Neuronal stem cell (in vitro differentiated cells): ENCODE data around the gene UBE2E3.

Source experiments
- DNase-seq: peaks from one replicate; pipeline ENCODE4 v3.0.0-alpha.2; 2013; ENCODE audit warnings: low spot score
- H2AFZ ChIP-seq: one replicate; pipeline ENCODE4 v1.6.1; 2013; ENCODE audit warnings: mild to moderate bottlenecking, low read length, inconsistent platforms
- H2AK5ac ChIP-seq: 2 replicates; pipeline ENCODE4 v1.6.1; 2013; ENCODE audit warnings: low read depth, mild to moderate bottlenecking, inconsistent platforms, low read length, moderate library complexity, mixed read lengths
- H2BK120ac ChIP-seq: 2 replicates; pipeline ENCODE4 v1.6.1; 2013; ENCODE audit warnings: low read depth, mild to moderate bottlenecking, inconsistent platforms, low read length, moderate library complexity, mixed read lengths
- H2BK12ac ChIP-seq: one replicate; pipeline ENCODE4 v1.6.1; 2013; ENCODE audit warnings: low read length, inconsistent platforms
- H2BK15ac ChIP-seq: 2 replicates; pipeline ENCODE4 v1.6.1; 2013; ENCODE audit warnings: mild to moderate bottlenecking, low read length, inconsistent platforms, mixed read lengths
- H2BK5ac ChIP-seq: one replicate; pipeline ENCODE4 v1.6.1; 2013; ENCODE audit warnings: inconsistent platforms, mild to moderate bottlenecking, low read length, moderate library complexity
- H3K14ac ChIP-seq: one replicate; pipeline ENCODE4 v1.6.1; 2013; ENCODE audit warnings: low read length, inconsistent platforms
- H3K18ac ChIP-seq: 2 replicates; pipeline ENCODE4 v1.6.1; 2013; ENCODE audit warnings: low read length, inconsistent platforms
- H3K23ac ChIP-seq: 2 replicates; pipeline ENCODE4 v1.6.1; 2013; ENCODE audit warnings: low read depth, mild to moderate bottlenecking, mixed read lengths, low read length, inconsistent platforms; ENCODE audit not compliant: poor library complexity
- H3K27ac ChIP-seq: replicated peaks from 3 replicates; pipeline ENCODE4 v1.5.1; 2013; ENCODE audit warnings: low read length, inconsistent platforms
- H3K27me3 ChIP-seq, 3 experiments: 2 replicates each; pipeline ENCODE4 v1.6.1; 2013; ENCODE audit warnings: low read length in 3 of 3, mild to moderate bottlenecking in 2 of 3, inconsistent platforms in 1 of 3, low read depth in 1 of 3, mixed read lengths in 1 of 3, moderate library complexity in 1 of 3; ENCODE audit not compliant: control insufficient read depth in 3 of 3, insufficient read depth in 3 of 3
- H3K36me3 ChIP-seq, 2 donors: replicated peaks in 1 of 2; 2 replicates each; pipeline ENCODE4 v1.6.1; 2013; ENCODE audit warnings: low read length in 2 of 2; ENCODE audit not compliant: control insufficient read depth in 2 of 2, insufficient read depth in 2 of 2
- H3K4ac ChIP-seq: 2 replicates; pipeline ENCODE4 v1.6.1; 2013; ENCODE audit warnings: inconsistent platforms, mild to moderate bottlenecking, low read length, moderate library complexity
- H3K4me1 ChIP-seq, 2 donors: 1 replicate in 1 of 2; 2 replicates in 1 of 2; pipeline ENCODE4 v1.6.1; 2013; ENCODE audit warnings: low read length in 2 of 2, low read depth in 1 of 2; ENCODE audit not compliant: control insufficient read depth in 2 of 2, insufficient read depth in 1 of 2
- H3K4me2 ChIP-seq: one replicate; pipeline ENCODE4 v1.6.1; 2013; ENCODE audit warnings: mild to moderate bottlenecking, low read length, inconsistent platforms; ENCODE audit not compliant: insufficient read depth, poor library complexity, severe bottlenecking
- H3K4me3 ChIP-seq, 2 donors: 2 replicates each; pipeline ENCODE4 v1.5.1; 2013; ENCODE audit warnings: low read length in 2 of 2, mild to moderate bottlenecking in 2 of 2, inconsistent platforms in 1 of 2, moderate library complexity in 1 of 2
- H3K79me1 ChIP-seq: one replicate; pipeline ENCODE4 v1.6.1; 2013; ENCODE audit warnings: low read depth, mild to moderate bottlenecking, inconsistent platforms, low read length, moderate library complexity
- H3K9ac ChIP-seq: one replicate; pipeline ENCODE4 v1.6.1; 2013; ENCODE audit warnings: mild to moderate bottlenecking, low read depth, low read length, inconsistent platforms; ENCODE audit not compliant: poor library complexity
- H3K9me3 ChIP-seq, 2 donors: replicated peaks in 1 of 2; 2 replicates each; pipeline versions ENCODE3 to v1.6.1; 2013; ENCODE audit warnings: low read length in 2 of 2, mild to moderate bottlenecking in 2 of 2, inconsistent platforms in 1 of 2, low read depth in 1 of 2, mixed read lengths in 1 of 2, moderate library complexity in 1 of 2; ENCODE audit not compliant: control insufficient read depth in 2 of 2, insufficient read depth in 1 of 2
- H4K8ac ChIP-seq: one replicate; pipeline ENCODE4 v1.6.1; 2013; ENCODE audit warnings: low read depth, mild to moderate bottlenecking, inconsistent platforms, low read length, moderate library complexity
- H4K91ac ChIP-seq: one replicate; pipeline ENCODE4 v1.6.1; 2013; ENCODE audit warnings: low read length, low read depth, mild to moderate bottlenecking, inconsistent platforms; ENCODE audit not compliant: poor library complexity
- WGBS, 2 donors: extraction: QIAGEN DNeasy Blood & Tissue Kit; methylation state at CpG; one replicate each; pipeline ENCODE4 v1.1.7; 2013; ENCODE audit warnings: missing lambda C conversion rate in 2 of 2, mixed read lengths in 1 of 2; ENCODE audit not compliant: insufficient read length in 2 of 2, insufficient replicate concordance in 1 of 2; ENCODE audit errors: extremely low coverage in 2 of 2; 5-methylcytosine and 5-hydroxymethylcytosine counted together

Gene UBE2E3

GRCh38 chr2:181104512-181105115 is 124.2 kb downstream of the UBE2E3 start:
- no peak overlapping the region for H3K27ac ChIP-seq
- H3K9ac ChIP-seq, result no peak overlapping the region
- no peak overlapping the region for H4K91ac ChIP-seq
- no peak overlapping the region for H3K4ac ChIP-seq
- H3K79me1 ChIP-seq, result no peaks in the 10 kb centered on the region
- no peak overlapping the region for H2BK5ac ChIP-seq
- H2AFZ ChIP-seq, result peak overlapping the region; percentile 45
- DNase-seq, result peak; percentile 24
- H3K14ac ChIP-seq, result no peak overlapping the region
- no peak overlapping the region for H4K8ac ChIP-seq
- no peak overlapping the region for H2BK12ac ChIP-seq
- H3K36me3 ChIP-seq, result no peaks in the 10 kb centered on the region
- H3K4me1 ChIP-seq, result peaks cover 2 to 10% of the 10 kb centered on the region in 2 donors
- H3K4me2 ChIP-seq, result no peak overlapping the region
- H2AK5ac ChIP-seq, result no peak overlapping the region
- H3K23ac ChIP-seq, result no peak overlapping the region
- no peak overlapping the region for H2BK120ac ChIP-seq
- H3K27me3 ChIP-seq, result no peaks in the 10 kb centered on the region
- no peaks in the 10 kb centered on the region for H3K9me3 ChIP-seq
- no peak overlapping the region for H3K4me3 ChIP-seq
- H2BK15ac ChIP-seq, result no peak overlapping the region
- no CpG with 5 or more reads among the region's 7 CpGs for whole genome bisulfite sequencing, 2 donors
- no peak overlapping the region for H3K18ac ChIP-seq

- Histone ChIP-seq H3K18ac (no peak overlapping the region), H2BK5ac (no peak overlapping the region), H2BK120ac (no peak overlapping the region), H3K27me3 (no peaks in the 10 kb centered on the region), H3K4me2 (no peak overlapping the region), H4K8ac (no peak overlapping the region), H4K91ac (no peak overlapping the region), H2AK5ac (no peak overlapping the region), H3K27ac (no peak overlapping the region), H3K36me3 (no peaks in the 10 kb centered on the region), H2BK15ac (no peak overlapping the region), H3K4me3 (no peak overlapping the region), H2AFZ (no peak overlapping the region), H2BK12ac (no peak overlapping the region), H3K23ac (no peak overlapping the region), H3K9me3 (no peaks in the 10 kb centered on the region), H3K9ac (no peak overlapping the region), H3K4me1 (peaks cover 2 to 10% of the 10 kb centered on the region in 2 donors), H3K14ac (no peak overlapping the region), H3K4ac (no peak overlapping the region), H3K79me1 (no peaks in the 10 kb centered on the region)
- no CpG with 5 or more reads among the region's 2 CpGs for WGBS, 2 donors
- no peak for DNase-seq
Measured at GRCh38 chr2:181105562-181105961, 125.2 kb downstream of the UBE2E3 start.

GRCh38 chr2:181106229-181106628 is 125.8 kb downstream of the UBE2E3 start:
- H3K4me2 ChIP-seq, result no peak overlapping the region
- H3K4ac ChIP-seq, result no peak overlapping the region
- H3K14ac ChIP-seq, result no peak overlapping the region
- H3K18ac ChIP-seq, result no peak overlapping the region
- H2AK5ac ChIP-seq, result no peak overlapping the region
- no peak overlapping the region for H2BK15ac ChIP-seq
- no peak overlapping the region for H2BK12ac ChIP-seq
- no CpG with 5 or more reads among the region's 2 CpGs for WGBS, 2 donors
- DNase-seq, result no peak
- H3K4me3 ChIP-seq, result no peak overlapping the region
- no peaks in the 10 kb centered on the region for H3K9me3 ChIP-seq
- H3K36me3 ChIP-seq, result no peaks in the 10 kb centered on the region
- H2BK5ac ChIP-seq, result no peak overlapping the region
- no peak overlapping the region for H4K8ac ChIP-seq
- H3K4me1 ChIP-seq, result peaks cover 2 to 10% of the 10 kb centered on the region in 2 donors
- no peak overlapping the region for H2AFZ ChIP-seq
- no peak overlapping the region for H4K91ac ChIP-seq
- H3K23ac ChIP-seq, result no peak overlapping the region
- no peak overlapping the region for H2BK120ac ChIP-seq
- no peaks in the 10 kb centered on the region for H3K79me1 ChIP-seq
- no peaks in the 10 kb centered on the region for H3K27me3 ChIP-seq
- H3K27ac ChIP-seq, result no peak overlapping the region
- H3K9ac ChIP-seq, result no peak overlapping the region

GRCh38 chr2:181106789-181107627 is 126.6 kb downstream of the UBE2E3 start:
- no peak overlapping the region for H3K27ac ChIP-seq
- no peak for DNase-seq
- no peak overlapping the region for H2BK12ac ChIP-seq

More at GRCh38 chr2:181106789-181107627, 126.6 kb downstream of the UBE2E3 start:
- no peak overlapping the region for H4K8ac ChIP-seq
- H3K27me3 ChIP-seq, result no peaks in the 10 kb centered on the region
- H3K18ac ChIP-seq, result no peak overlapping the region
- no peak overlapping the region for H4K91ac ChIP-seq
- no peak overlapping the region for H3K9ac ChIP-seq
- no CpG with 5 or more reads among the region's 2 CpGs for WGBS, 2 donors
- no peak overlapping the region for H2AK5ac ChIP-seq
- no peak overlapping the region for H3K23ac ChIP-seq
- no peak overlapping the region for H3K4me3 ChIP-seq
- no peak overlapping the region for H3K14ac ChIP-seq
- H3K9me3 ChIP-seq, result no peaks in the 10 kb centered on the region
- H2AFZ ChIP-seq, result no peak overlapping the region
- H3K4me2 ChIP-seq, result no peak overlapping the region
- no peak overlapping the region for H2BK120ac ChIP-seq
- no peaks in the 10 kb centered on the region for H3K36me3 ChIP-seq
- H3K4ac ChIP-seq, result no peak overlapping the region
- H2BK15ac ChIP-seq, result no peak overlapping the region
- no peaks in the 10 kb centered on the region for H3K79me1 ChIP-seq
- H3K4me1 ChIP-seq, result peaks cover 2 to 10% of the 10 kb centered on the region in 2 donors
- H2BK5ac ChIP-seq, result no peak overlapping the region
